Measurements from ENCODE around the gene CDK16. TPM values are rescaled to one million over a fixed set of nuclear protein-coding genes. Genes with fewer than 3 reads are reported as not detected.

CDK16 gene
- total and polyA plus RNA-seq, 2 donors (not counting 1 experiment from before 2014, with no cell fraction given): 57.6 to 104 TPM

DNA sequence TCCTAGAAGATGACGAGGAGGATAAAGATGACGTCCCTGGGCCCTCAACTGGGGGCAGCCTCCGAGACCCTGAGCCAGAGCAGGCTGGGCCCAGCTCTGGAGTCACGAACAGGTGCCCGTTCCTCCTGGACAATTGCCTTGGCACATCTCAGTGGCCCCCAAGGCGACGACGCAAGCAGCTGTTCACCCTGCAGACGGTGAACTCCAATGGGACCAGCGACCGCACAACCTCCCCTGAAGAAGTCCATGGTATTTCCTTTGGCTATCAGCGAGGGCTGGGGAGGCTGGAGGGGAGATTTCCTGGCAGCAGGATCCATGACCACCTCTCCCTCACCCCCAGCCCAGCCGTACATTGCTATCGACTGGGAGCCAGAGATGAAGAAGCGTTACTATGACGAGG lies 26.2 kb downstream of the CDK16 start:
- no peaks in the 10 kb centered on the region for H3K4me1 ChIP-seq (ENCODE audit: control insufficient read depth, extremely low read depth, insufficient read depth, low read length)
- peaks cover 7% of the 10 kb centered on the region for H3K36me3 ChIP-seq (ENCODE audit: control insufficient read depth, insufficient read depth, low read length)
- DNase-seq (ENCODE audit: low read depth in 2 of 2): no peak
- no peaks in the 10 kb centered on the region for H4K20me1 ChIP-seq (ENCODE audit: control insufficient read depth, extremely low read depth, insufficient read depth, low read length)
- H3K4me2 ChIP-seq (ENCODE audit: extremely low read depth, insufficient read depth, low read length): no peak overlapping the region
- no peaks in the 10 kb centered on the region for H3K27me3 ChIP-seq (ENCODE audit: control insufficient read depth, insufficient read depth, low read length)
- H2AFZ ChIP-seq (ENCODE audit: low read length): no peak overlapping the region
- TF ChIP-seq EZH2 (IDR thresholded peaks at IDR 0.05; ENCODE audit: low read length, missing control alignments): no peak
- TF ChIP-seq, protein P1, sequence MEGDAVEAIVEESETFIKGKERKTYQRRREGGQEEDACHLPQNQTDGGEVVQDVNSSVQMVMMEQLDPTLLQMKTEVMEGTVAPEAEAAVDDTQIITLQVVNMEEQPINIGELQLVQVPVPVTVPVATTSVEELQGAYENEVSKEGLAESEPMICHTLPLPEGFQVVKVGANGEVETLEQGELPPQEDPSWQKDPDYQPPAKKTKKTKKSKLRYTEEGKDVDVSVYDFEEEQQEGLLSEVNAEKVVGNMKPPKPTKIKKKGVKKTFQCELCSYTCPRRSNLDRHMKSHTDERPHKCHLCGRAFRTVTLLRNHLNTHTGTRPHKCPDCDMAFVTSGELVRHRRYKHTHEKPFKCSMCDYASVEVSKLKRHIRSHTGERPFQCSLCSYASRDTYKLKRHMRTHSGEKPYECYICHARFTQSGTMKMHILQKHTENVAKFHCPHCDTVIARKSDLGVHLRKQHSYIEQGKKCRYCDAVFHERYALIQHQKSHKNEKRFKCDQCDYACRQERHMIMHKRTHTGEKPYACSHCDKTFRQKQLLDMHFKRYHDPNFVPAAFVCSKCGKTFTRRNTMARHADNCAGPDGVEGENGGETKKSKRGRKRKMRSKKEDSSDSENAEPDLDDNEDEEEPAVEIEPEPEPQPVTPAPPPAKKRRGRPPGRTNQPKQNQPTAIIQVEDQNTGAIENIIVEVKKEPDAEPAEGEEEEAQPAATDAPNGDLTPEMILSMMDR (conservative IDR thresholded peaks at IDR 0.05 in 1 of 2, IDR thresholded peaks at IDR 0.05 in 1 of 2; ENCODE audit: low read depth in 1 of 2, low read length in 2 of 2): no peak
- no peak overlapping the region for H3K27ac ChIP-seq (ENCODE audit: insufficient read depth, low read length)
- no peaks in the 10 kb centered on the region for H3K79me2 ChIP-seq (ENCODE audit: control insufficient read depth, insufficient read depth, low read length)
- no peak overlapping the region for H3K4me3 ChIP-seq (replicated peaks in 1 of 4; ENCODE audit: control extremely low read depth in 1 of 4, insufficient read depth in 1 of 4, low read depth in 3 of 4, low read length in 4 of 4)
- H3K9ac ChIP-seq (ENCODE audit: insufficient read depth, low read length): no peak overlapping the region
- no peaks in the 10 kb centered on the region for H3K9me3 ChIP-seq (ENCODE audit: control insufficient read depth, insufficient read depth, low read depth, low read length)

DNA sequence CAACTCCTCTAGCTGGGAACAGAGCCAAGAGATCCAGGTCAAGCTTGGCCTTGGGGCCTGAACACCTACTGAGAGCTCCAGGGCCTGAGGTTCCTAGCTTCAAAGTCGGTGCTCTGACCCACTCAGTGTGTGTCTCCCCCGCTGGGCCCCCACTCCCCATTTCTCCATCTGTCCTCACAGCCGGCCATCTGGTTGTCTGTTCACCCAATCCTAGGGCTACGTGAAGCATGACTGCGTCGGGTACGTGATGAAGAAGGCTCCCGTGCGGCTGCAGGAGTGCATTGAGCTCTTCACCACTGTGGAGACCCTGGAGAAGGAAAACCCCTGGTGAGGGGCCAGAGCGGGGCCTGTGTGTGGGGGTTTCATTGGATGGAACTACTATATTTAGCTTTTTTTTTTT lies 26.7 kb downstream of the CDK16 start:
- Histone ChIP-seq H3K27ac (ENCODE audit: insufficient read depth, low read length) (no peak overlapping the region), H3K9me3 (ENCODE audit: control insufficient read depth, insufficient read depth, low read depth, low read length) (no peaks in the 10 kb centered on the region), H3K36me3 (ENCODE audit: control insufficient read depth, insufficient read depth, low read length) (peaks cover 5% of the 10 kb centered on the region), H3K4me1 (ENCODE audit: control insufficient read depth, extremely low read depth, insufficient read depth, low read length) (no peaks in the 10 kb centered on the region), H3K4me2 (ENCODE audit: extremely low read depth, insufficient read depth, low read length) (no peak overlapping the region), H3K9ac (ENCODE audit: insufficient read depth, low read length) (no peak overlapping the region), H3K79me2 (ENCODE audit: control insufficient read depth, insufficient read depth, low read length) (no peaks in the 10 kb centered on the region), H4K20me1 (ENCODE audit: control insufficient read depth, extremely low read depth, insufficient read depth, low read length) (no peaks in the 10 kb centered on the region), H3K4me3 (replicated peaks in 1 of 4; ENCODE audit: control extremely low read depth in 1 of 4, insufficient read depth in 1 of 4, low read depth in 3 of 4, low read length in 4 of 4) (no peak overlapping the region), H3K27me3 (ENCODE audit: control insufficient read depth, insufficient read depth, low read length) (no peaks in the 10 kb centered on the region), H2AFZ (ENCODE audit: low read length) (no peak overlapping the region)
- DNase-seq (ENCODE audit: low read depth in 2 of 2): no peak
- no peak for TF ChIP-seq EZH2 (IDR thresholded peaks at IDR 0.05; ENCODE audit: low read length, missing control alignments)
- TF ChIP-seq, protein P1 (conservative IDR thresholded peaks at IDR 0.05 in 1 of 2, IDR thresholded peaks at IDR 0.05 in 1 of 2; ENCODE audit: low read depth in 1 of 2, low read length in 2 of 2): no peak

DNA sequence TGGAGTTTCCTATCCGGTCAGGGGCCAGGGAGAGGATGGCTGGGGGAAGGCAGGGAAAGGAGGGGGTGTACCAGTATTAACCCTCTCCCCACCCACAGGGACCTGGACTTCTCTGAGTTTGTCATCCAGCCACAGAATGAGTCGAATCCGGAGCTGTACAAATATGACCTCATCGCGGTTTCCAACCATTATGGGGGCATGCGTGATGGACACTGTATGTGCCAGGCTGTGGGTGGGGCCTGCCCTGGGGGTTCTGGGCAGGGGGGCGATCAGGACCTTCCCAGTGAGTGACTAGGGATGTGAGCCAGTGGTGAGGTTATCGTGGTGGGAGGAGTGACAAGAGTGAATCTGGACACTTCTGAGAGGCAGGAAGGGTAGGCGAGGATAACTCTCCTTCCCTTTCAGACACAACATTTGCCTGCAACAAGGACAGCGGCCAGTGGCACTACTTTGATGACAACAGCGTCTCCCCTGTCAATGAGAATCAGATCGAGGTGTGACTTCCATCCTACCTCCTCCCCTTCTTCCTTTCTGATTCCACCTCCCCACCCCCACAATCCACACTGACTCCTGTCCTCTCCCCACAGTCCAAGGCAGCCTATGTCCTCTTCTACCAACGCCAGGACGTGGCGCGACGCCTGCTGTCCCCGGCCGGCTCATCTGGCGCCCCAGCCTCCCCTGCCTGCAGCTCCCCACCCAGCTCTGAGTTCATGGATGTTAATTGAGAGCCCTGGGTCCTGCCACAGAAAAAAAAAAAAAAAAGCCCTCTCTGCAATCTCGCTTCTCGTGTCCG lies 28.9 kb downstream of the CDK16 start:
- Histone ChIP-seq H3K9me3 (ENCODE audit: control insufficient read depth, insufficient read depth, low read depth, low read length) (no peaks in the 10 kb centered on the region), H3K4me1 (ENCODE audit: control insufficient read depth, extremely low read depth, insufficient read depth, low read length) (no peaks in the 10 kb centered on the region), H2AFZ (ENCODE audit: low read length) (no peak overlapping the region), H3K9ac (ENCODE audit: insufficient read depth, low read length) (no peak overlapping the region), H3K79me2 (ENCODE audit: control insufficient read depth, insufficient read depth, low read length) (no peaks in the 10 kb centered on the region), H3K27ac (ENCODE audit: insufficient read depth, low read length) (no peak overlapping the region), H3K4me2 (ENCODE audit: extremely low read depth, insufficient read depth, low read length) (no peak overlapping the region), H3K27me3 (ENCODE audit: control insufficient read depth, insufficient read depth, low read length) (no peaks in the 10 kb centered on the region), H3K4me3 (replicated peaks in 1 of 4; ENCODE audit: control extremely low read depth in 1 of 4, insufficient read depth in 1 of 4, low read depth in 3 of 4, low read length in 4 of 4) (no peak overlapping the region), H4K20me1 (ENCODE audit: control insufficient read depth, extremely low read depth, insufficient read depth, low read length) (no peaks in the 10 kb centered on the region), H3K36me3 (ENCODE audit: control insufficient read depth, insufficient read depth, low read length) (peaks cover 2% of the 10 kb centered on the region)
- peak; percentile 55 to 75 for DNase-seq (ENCODE audit: low read depth in 2 of 2)
- TF ChIP-seq EZH2 (IDR thresholded peaks at IDR 0.05; ENCODE audit: low read length, missing control alignments): no peak
- TF ChIP-seq, protein P1 (conservative IDR thresholded peaks at IDR 0.05 in 1 of 2, IDR thresholded peaks at IDR 0.05 in 1 of 2; ENCODE audit: low read depth in 1 of 2, low read length in 2 of 2): no peak
